Trophoblast cell (in vitro differentiated cells and primary cell): Measurements from ENCODE around the gene TAOK1. TPM values are rescaled to one million over a fixed set of nuclear protein-coding genes. Genes with fewer than 3 reads are reported as not detected.

Experiments
- DNase-seq, 2 donors: peaks; one replicate each; pipeline ENCODE4 v3.0.0-alpha.2; 2016
- H2AFZ ChIP-seq: 2 replicates; pipeline ENCODE4 v1.6.1; 2013; ENCODE audit warnings: low read length, moderate library complexity, mild to moderate bottlenecking; ENCODE audit not compliant: insufficient read depth, poor library complexity
- H2AK5ac ChIP-seq: 2 replicates; pipeline ENCODE4 v1.6.1; 2013; ENCODE audit warnings: mild to moderate bottlenecking, low read length
- H2BK120ac ChIP-seq: 2 replicates; pipeline ENCODE4 v1.6.1; 2013; ENCODE audit warnings: low read length, mild to moderate bottlenecking, moderate library complexity; ENCODE audit not compliant: insufficient read depth, poor library complexity
- H2BK12ac ChIP-seq: 2 replicates; pipeline ENCODE4 v1.6.1; 2013; ENCODE audit warnings: mild to moderate bottlenecking, low read length, moderate library complexity
- H2BK5ac ChIP-seq: 2 replicates; pipeline ENCODE4 v1.6.1; 2013; ENCODE audit warnings: low read length, low read depth, moderate library complexity, mild to moderate bottlenecking; ENCODE audit not compliant: poor library complexity
- H3K14ac ChIP-seq: 2 replicates; pipeline ENCODE4 v1.6.1; 2013; ENCODE audit warnings: mild to moderate bottlenecking, low read length
- H3K18ac ChIP-seq: 2 replicates; pipeline ENCODE4 v1.6.1; 2013; ENCODE audit warnings: mild to moderate bottlenecking, low read length
- H3K23ac ChIP-seq: 2 replicates; pipeline ENCODE4 v1.6.1; 2013; ENCODE audit warnings: low read length
- H3K27ac ChIP-seq: 2 replicates; pipeline ENCODE4 v1.5.1; 2013; ENCODE audit warnings: low read depth, mild to moderate bottlenecking, inconsistent platforms, low read length, moderate library complexity
- H3K27me3 ChIP-seq: 2 replicates; pipeline ENCODE4 v1.6.1; 2013; ENCODE audit warnings: inconsistent platforms, mild to moderate bottlenecking, low read length, moderate library complexity; ENCODE audit not compliant: insufficient read depth
- H3K36me3 ChIP-seq, 2 experiments: 1 replicate in 1 of 2; 2 replicates in 1 of 2; pipeline ENCODE4 v1.6.1; 2013; ENCODE audit warnings: low read length in 2 of 2, mild to moderate bottlenecking in 2 of 2, moderate library complexity in 1 of 2; ENCODE audit not compliant: insufficient read depth in 2 of 2, control insufficient read depth in 1 of 2
- H3K4ac ChIP-seq: 2 replicates; pipeline ENCODE4 v1.6.1; 2013; ENCODE audit warnings: low read depth, mild to moderate bottlenecking, low read length, moderate library complexity
- H3K4me1 ChIP-seq, 2 experiments: 1 replicate in 1 of 2; 2 replicates in 1 of 2; pipeline ENCODE4 v1.6.1; 2013; ENCODE audit warnings: low read length in 2 of 2, mild to moderate bottlenecking in 2 of 2, moderate library complexity in 1 of 2; ENCODE audit not compliant: insufficient read depth in 2 of 2, control insufficient read depth in 1 of 2
- H3K4me2 ChIP-seq: 2 replicates; pipeline ENCODE4 v1.6.1; 2013; ENCODE audit warnings: inconsistent platforms, mild to moderate bottlenecking, low read length, moderate library complexity
- H3K4me3 ChIP-seq: 2 replicates; pipeline ENCODE4 v1.5.1; 2013; ENCODE audit warnings: mild to moderate bottlenecking, low read depth, low read length, inconsistent platforms
- H3K79me1 ChIP-seq: one replicate; pipeline ENCODE4 v1.6.1; 2013; ENCODE audit warnings: low read length
- H3K79me2 ChIP-seq: 2 replicates; pipeline ENCODE4 v1.6.1; 2013; ENCODE audit warnings: low read length, mild to moderate bottlenecking; ENCODE audit not compliant: control insufficient read depth, insufficient read depth, poor library complexity
- H3K9ac ChIP-seq: 2 replicates; pipeline ENCODE4 v1.6.1; 2013; ENCODE audit warnings: mild to moderate bottlenecking, low read length
- H3K9me3 ChIP-seq: 2 replicates; pipeline ENCODE4 v1.6.1; 2013; ENCODE audit warnings: low read depth, mild to moderate bottlenecking, control low read depth, inconsistent platforms, low read length; ENCODE audit not compliant: insufficient read depth
- H4K12ac ChIP-seq: 2 replicates; pipeline ENCODE4 v1.6.1; 2013; ENCODE audit warnings: low read depth, mild to moderate bottlenecking, low read length, moderate library complexity
- H4K8ac ChIP-seq: 2 replicates; pipeline ENCODE4 v1.6.1; 2013; ENCODE audit warnings: low read depth, mild to moderate bottlenecking, low read length, moderate library complexity
- H4K91ac ChIP-seq: one replicate; pipeline ENCODE4 v1.6.1; 2013; ENCODE audit warnings: low read depth, mild to moderate bottlenecking, low read length, moderate library complexity
- WGBS: extraction: QIAGEN DNeasy Blood & Tissue Kit; methylation state at CpG from one replicate; pipeline ENCODE4 v1.1.7; 2013; ENCODE audit warnings: missing lambda C conversion rate; ENCODE audit not compliant: insufficient read length, insufficient coverage; ENCODE audit errors: extremely low coverage; 5-methylcytosine and 5-hydroxymethylcytosine counted together
- polyA plus RNA-seq: library from polyadenylated mRNA; stranded (reverse); fragments of 200-250 nt; gene quantifications from 2 replicates; pipeline ENCODE4 v1.2.3, GENCODE V29; 2013

TAOK1 gene
- 24.7 and 29.0 TPM in 2 replicates for polyA plus RNA-seq

- Histone ChIP-seq H3K4me2 (peak within 1 kb of the TSS; percentile 96), H3K27ac (peak within 1 kb of the TSS; percentile 88), H3K9ac (peak within 1 kb of the TSS; percentile 99), H3K27me3 (no peaks in the 10 kb centered on the region), H3K79me2 (peaks cover 20% of the 10 kb centered on the region), H2AK5ac (peak within 1 kb of the TSS; percentile 94), H3K36me3 (no peaks in the 10 kb centered on the region), H3K14ac (peak within 1 kb of the TSS; percentile 81), H3K79me1 (peaks cover 9% of the 10 kb centered on the region), H3K4me3 (peak within 1 kb of the TSS; percentile 88), H2BK12ac (no peak within 1 kb of the TSS), H3K4ac (peak within 1 kb of the TSS; percentile 98), H3K9me3 (no peaks in the 10 kb centered on the region), H3K23ac (no peak within 1 kb of the TSS), H2AFZ (peak within 1 kb of the TSS; percentile 93), H4K91ac (peak within 1 kb of the TSS; percentile 96), H2BK120ac (peak within 1 kb of the TSS; percentile 99), H4K8ac (peak within 1 kb of the TSS; percentile 99), H2BK5ac (peak within 1 kb of the TSS; percentile 97), H4K12ac (peak within 1 kb of the TSS; percentile 99), H3K18ac (peak within 1 kb of the TSS; percentile 100), H3K4me1 (no peaks in the 10 kb centered on the region)
- DNase-seq, result peak; percentile 98 to 100
- WGBS, result no CpG with 5 or more reads among the region's 87 CpGs
These were observed at the start of gene TAOK1 for GRCh38 chr17:29389982-29390850. Gene TAOK1, plus strand, starts transcription at chr17:29390363. Its CDS starts 61,186 bp downstream, at chr17:29451549.

- no peaks in the 10 kb centered on the region for H3K4me1 ChIP-seq
- H3K4ac ChIP-seq, result no peak overlapping the region
- no peak overlapping the region for H2BK120ac ChIP-seq
- H3K14ac ChIP-seq, result no peak overlapping the region
- H4K12ac ChIP-seq, result no peak overlapping the region
- H3K79me2 ChIP-seq, result no peaks in the 10 kb centered on the region
- H3K27ac ChIP-seq, result no peak overlapping the region
- no peak overlapping the region for H2BK5ac ChIP-seq
- H3K18ac ChIP-seq, result no peak overlapping the region
- H3K4me3 ChIP-seq, result no peak overlapping the region
- peak; percentile 77 to 94 for DNase-seq
- H4K8ac ChIP-seq, result no peak overlapping the region
- no peak overlapping the region for H3K4me2 ChIP-seq
- no peak overlapping the region for H2AFZ ChIP-seq
- no peak overlapping the region for H3K23ac ChIP-seq
- H3K27me3 ChIP-seq, result no peaks in the 10 kb centered on the region
- no CpG with 5 or more reads among the region's 2 CpGs for WGBS
- H3K79me1 ChIP-seq, result peaks cover 3% of the 10 kb centered on the region
- no peak overlapping the region for H3K9ac ChIP-seq
- peaks cover 2% of the 10 kb centered on the region for H3K9me3 ChIP-seq
- no peak overlapping the region for H2AK5ac ChIP-seq
- no peak overlapping the region for H2BK12ac ChIP-seq
- H3K36me3 ChIP-seq, result no peaks in the 10 kb centered on the region
- H4K91ac ChIP-seq, result no peak overlapping the region
These were observed 48.4 kb upstream of the TAOK1 start for GRCh38 chr17:29341726-29342125.

GRCh38 chr17:29342158-29342765 is 47.9 kb upstream of the TAOK1 start:
- H3K4me3 ChIP-seq, result no peak overlapping the region
- peak overlapping the region; percentile 53 for H2BK12ac ChIP-seq
- no peak overlapping the region for H3K4ac ChIP-seq
- H3K36me3 ChIP-seq, result no peaks in the 10 kb centered on the region
- no peak overlapping the region for H2BK5ac ChIP-seq
- peaks cover 3% of the 10 kb centered on the region for H3K79me1 ChIP-seq
- H3K27ac ChIP-seq, result no peak overlapping the region
- no peak overlapping the region for H3K23ac ChIP-seq
- H4K91ac ChIP-seq, result peak overlapping the region; percentile 52
- H4K8ac ChIP-seq, result no peak overlapping the region
- H3K14ac ChIP-seq, result no peak overlapping the region
- H3K27me3 ChIP-seq, result no peaks in the 10 kb centered on the region
- H4K12ac ChIP-seq, result no peak overlapping the region
- H2AFZ ChIP-seq, result no peak overlapping the region
- no peaks in the 10 kb centered on the region for H3K79me2 ChIP-seq
- no peaks in the 10 kb centered on the region for H3K4me1 ChIP-seq
- H3K9ac ChIP-seq, result no peak overlapping the region
- H3K4me2 ChIP-seq, result no peak overlapping the region
- no peak overlapping the region for H2AK5ac ChIP-seq
- DNase-seq, result no peak
- peaks cover 2% of the 10 kb centered on the region for H3K9me3 ChIP-seq
- WGBS, result no CpG with 5 or more reads among the region's 11 CpGs
- no peak overlapping the region for H3K18ac ChIP-seq
- peak overlapping the region; percentile 69 for H2BK120ac ChIP-seq

GRCh38 chr17:29344201-29344856 is 45.8 kb upstream of the TAOK1 start:
- no peak overlapping the region for H3K18ac ChIP-seq
- no CpG with 5 or more reads among the region's 11 CpGs for WGBS

More at GRCh38 chr17:29344201-29344856, 45.8 kb upstream of the TAOK1 start:
- Histone ChIP-seq H4K8ac (no peak overlapping the region), H2BK12ac (no peak overlapping the region), H4K12ac (no peak overlapping the region), H3K4me1 (no peaks in the 10 kb centered on the region), H3K36me3 (no peaks in the 10 kb centered on the region), H3K4me2 (no peak overlapping the region), H2BK120ac (peak overlapping the region; percentile 88), H2AK5ac (no peak overlapping the region), H2AFZ (no peak overlapping the region), H3K27ac (peak overlapping the region; percentile 74), H3K4me3 (no peak overlapping the region), H3K9ac (no peak overlapping the region), H3K14ac (no peak overlapping the region), H3K27me3 (no peaks in the 10 kb centered on the region), H3K23ac (no peak overlapping the region), H3K9me3 (no peaks in the 10 kb centered on the region), H2BK5ac (peak overlapping the region; percentile 87), H4K91ac (peak overlapping the region; percentile 79), H3K79me1 (peaks cover 3% of the 10 kb centered on the region), H3K4ac (no peak overlapping the region), H3K79me2 (no peaks in the 10 kb centered on the region)
- DNase-seq, result peak; percentile 88 to 96
